ENCODE measurements around the gene KLHL30.

Gene KLHL30

GRCh38 chr2:238133499-238134392 lies 4.7 kb upstream of the KLHL30 start:
- no peak for DNase-seq

- DNase-seq: no peak
Measured at GRCh38 chr2:238134393-238134785, 4.1 kb upstream of the KLHL30 start.

- no peak for DNase-seq
Measured at GRCh38 chr2:238135601-238136150, 2.8 kb upstream of the KLHL30 start.

GRCh38 chr2:238136820-238137537 lies 1.5 kb upstream of the KLHL30 start:
- DNase-seq: no peak

GRCh38 chr2:238137885-238138284 lies 583 bp upstream of the KLHL30 start:
- DNase-seq: no peak

GRCh38 chr2:238139196-238140039 lies 950 bp downstream of the KLHL30 start:
- no peak for DNase-seq

GRCh38 chr2:238140040-238140439 lies 1.6 kb downstream of the KLHL30 start:
- DNase-seq: no peak

- DNase-seq: no peak
Measured at GRCh38 chr2:238140721-238141540, 2.5 kb downstream of the KLHL30 start.

GRCh38 chr2:238141541-238142318 lies 3.3 kb downstream of the KLHL30 start:
- peak in 1 of 2 experiments; percentile 54 for DNase-seq

- no peak for DNase-seq
Measured at GRCh38 chr2:238142382-238143205, 4.1 kb downstream of the KLHL30 start.

- DNase-seq: no peak
Measured at GRCh38 chr2:238143239-238143951, 4.9 kb downstream of the KLHL30 start.

- DNase-seq: no peak
Measured at GRCh38 chr2:238144262-238144661, 5.8 kb downstream of the KLHL30 start.

- no peak for DNase-seq
Measured at GRCh38 chr2:238145046-238145445, 6.6 kb downstream of the KLHL30 start.

- DNase-seq: no peak
Measured at GRCh38 chr2:238145851-238146250, 7.4 kb downstream of the KLHL30 start.

- DNase-seq: no peak
Measured at GRCh38 chr2:238146884-238147544, 8.5 kb downstream of the KLHL30 start.

GRCh38 chr2:238148981-238149380 lies 10.5 kb downstream of the KLHL30 start:
- no peak for DNase-seq

- no peak for DNase-seq
Measured at GRCh38 chr2:238149841-238150572, 11.5 kb downstream of the KLHL30 start.

GRCh38 chr2:238150686-238151085 lies 12.2 kb downstream of the KLHL30 start:
- no peak for DNase-seq

All from NCI-H2081 (cell line).